Measurements from ENCODE around the gene RXFP4. TPM values are rescaled to one million over a fixed set of nuclear protein-coding genes. Genes with fewer than 3 reads are reported as not detected.

Gene RXFP4
- total RNA-seq, 1 donor from 2014 or later = not detected

DNA sequence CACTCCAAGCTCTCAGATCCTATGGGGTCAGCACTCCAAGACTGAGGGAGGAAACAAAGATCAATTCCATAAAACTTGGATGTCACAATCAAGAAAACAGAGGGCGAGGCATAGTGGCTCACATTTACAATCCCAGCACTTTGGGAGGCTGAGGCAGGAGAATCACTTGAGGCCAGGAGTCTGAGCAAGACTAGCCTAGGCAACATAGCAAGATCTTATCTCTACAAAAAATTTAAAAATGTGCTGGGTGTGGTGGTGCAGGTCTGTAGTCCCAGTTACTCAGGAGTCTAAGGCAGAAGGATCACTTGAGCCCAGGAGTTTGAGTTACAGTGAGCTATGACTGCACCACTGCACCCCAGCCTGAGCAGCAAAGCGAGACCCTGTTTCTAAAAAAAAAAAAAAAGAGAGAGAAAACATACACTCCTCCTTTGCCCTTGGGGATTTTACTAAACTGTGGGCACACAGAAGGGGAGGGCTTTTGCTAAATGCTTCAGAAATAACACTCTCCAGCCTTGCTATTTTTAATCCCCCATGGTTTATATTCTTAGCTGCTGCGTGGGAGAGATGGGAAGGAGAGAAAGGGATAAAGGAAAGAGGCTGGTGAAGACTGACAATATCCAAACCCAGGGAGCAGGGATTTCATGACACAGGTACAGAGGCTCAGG lies 18.8 kb downstream of the RXFP4 start:
- Mint-ChIP-seq H3K4me3 (no peak overlapping the region), H3K9me3 (no peaks in the 10 kb centered on the region), H3K27me3 (ENCODE audit: insufficient read depth, low read depth) (peaks cover 2% of the 10 kb centered on the region), H3K36me3 (peaks cover 22% of the 10 kb centered on the region), H3K27ac (no peak overlapping the region), H3K4me1 (no peaks in the 10 kb centered on the region)
- no peaks in the 10 kb centered on the region for H3K9me3 ChIP-seq (ENCODE audit: low read depth)
- no peak overlapping the region for H3K4me2 ChIP-seq
- no peaks in the 10 kb centered on the region for H3K27me3 ChIP-seq
- H3K27ac ChIP-seq = no peak overlapping the region
- H3F3A ChIP-seq (ENCODE audit: low read depth) = no peaks in the 10 kb centered on the region
- H3K4me1 ChIP-seq = no peaks in the 10 kb centered on the region
- no peak overlapping the region for H2AFZ ChIP-seq (replicated peaks)
- H3K36me3 ChIP-seq = peaks cover 1% of the 10 kb centered on the region
- TF ChIP-seq, protein P1, sequence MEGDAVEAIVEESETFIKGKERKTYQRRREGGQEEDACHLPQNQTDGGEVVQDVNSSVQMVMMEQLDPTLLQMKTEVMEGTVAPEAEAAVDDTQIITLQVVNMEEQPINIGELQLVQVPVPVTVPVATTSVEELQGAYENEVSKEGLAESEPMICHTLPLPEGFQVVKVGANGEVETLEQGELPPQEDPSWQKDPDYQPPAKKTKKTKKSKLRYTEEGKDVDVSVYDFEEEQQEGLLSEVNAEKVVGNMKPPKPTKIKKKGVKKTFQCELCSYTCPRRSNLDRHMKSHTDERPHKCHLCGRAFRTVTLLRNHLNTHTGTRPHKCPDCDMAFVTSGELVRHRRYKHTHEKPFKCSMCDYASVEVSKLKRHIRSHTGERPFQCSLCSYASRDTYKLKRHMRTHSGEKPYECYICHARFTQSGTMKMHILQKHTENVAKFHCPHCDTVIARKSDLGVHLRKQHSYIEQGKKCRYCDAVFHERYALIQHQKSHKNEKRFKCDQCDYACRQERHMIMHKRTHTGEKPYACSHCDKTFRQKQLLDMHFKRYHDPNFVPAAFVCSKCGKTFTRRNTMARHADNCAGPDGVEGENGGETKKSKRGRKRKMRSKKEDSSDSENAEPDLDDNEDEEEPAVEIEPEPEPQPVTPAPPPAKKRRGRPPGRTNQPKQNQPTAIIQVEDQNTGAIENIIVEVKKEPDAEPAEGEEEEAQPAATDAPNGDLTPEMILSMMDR (IDR thresholded peaks at IDR 0.05) = no peak
- TF ChIP-seq EZH2 (IDR thresholded peaks at IDR 0.05) (no peak), EZH2phosphoT487 (IDR thresholded peaks at IDR 0.05) (no peak)
- no peak overlapping the region for H3K9ac ChIP-seq
- no peak for DNase-seq (ENCODE audit: low spot score)
- H3K4me3 ChIP-seq = no peak overlapping the region
- peaks cover 4% of the 10 kb centered on the region for H3K79me2 ChIP-seq (ENCODE audit: low read depth)
- H4K20me1 ChIP-seq (ENCODE audit: low read depth) = peaks cover 13% of the 10 kb centered on the region

DNA sequence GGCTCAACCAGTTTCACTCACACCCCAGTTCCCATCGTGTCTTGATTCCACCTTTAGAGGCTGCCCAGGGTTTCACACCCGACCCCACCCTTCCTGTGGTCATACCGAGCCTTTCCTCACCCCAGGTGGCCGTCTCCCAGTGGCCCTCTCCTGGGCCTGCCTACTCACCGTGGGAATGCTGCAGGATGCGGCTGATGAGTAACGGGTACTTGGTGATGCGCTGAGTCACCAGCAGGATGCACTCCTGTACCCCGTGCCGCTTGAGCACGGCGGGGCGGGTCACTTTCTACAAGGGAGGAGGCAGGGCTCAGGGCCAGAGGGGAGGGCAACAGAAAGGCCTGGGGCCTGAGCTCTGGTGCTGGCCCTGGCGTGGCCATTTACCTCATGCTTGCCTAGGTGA lies 20.5 kb downstream of the RXFP4 start:
- no peak overlapping the region for H3K4me2 ChIP-seq
- H3K9ac ChIP-seq = no peak overlapping the region
- no peak overlapping the region for H3K4me3 Mint-ChIP-seq
- no peaks in the 10 kb centered on the region for H3K9me3 ChIP-seq (ENCODE audit: low read depth)
- H3K27me3 ChIP-seq = no peaks in the 10 kb centered on the region
- H2AFZ ChIP-seq (replicated peaks) = no peak overlapping the region
- peaks cover 29% of the 10 kb centered on the region for H3K36me3 Mint-ChIP-seq
- no peaks in the 10 kb centered on the region for H3K36me3 ChIP-seq
- H3K4me3 ChIP-seq = no peak overlapping the region
- TF ChIP-seq EZH2 (IDR thresholded peaks at IDR 0.05) = no peak
- TF ChIP-seq, protein P1 (IDR thresholded peaks at IDR 0.05) = no peak
- TF ChIP-seq EZH2phosphoT487 (IDR thresholded peaks at IDR 0.05) = no peak
- no peaks in the 10 kb centered on the region for H3F3A ChIP-seq (ENCODE audit: low read depth)
- H3K4me1 Mint-ChIP-seq = peaks cover 1% of the 10 kb centered on the region
- H3K79me2 ChIP-seq (ENCODE audit: low read depth) = peaks cover 13% of the 10 kb centered on the region
- no peak overlapping the region for H3K27ac ChIP-seq
- peaks cover 25% of the 10 kb centered on the region for H4K20me1 ChIP-seq (ENCODE audit: low read depth)
- no peaks in the 10 kb centered on the region for H3K9me3 Mint-ChIP-seq
- H3K27ac Mint-ChIP-seq = peak overlapping the region; percentile 21
- DNase-seq (ENCODE audit: low spot score) = no peak
- H3K4me1 ChIP-seq = no peaks in the 10 kb centered on the region
- peaks cover 2% of the 10 kb centered on the region for H3K27me3 Mint-ChIP-seq (ENCODE audit: insufficient read depth, low read depth)

DNA sequence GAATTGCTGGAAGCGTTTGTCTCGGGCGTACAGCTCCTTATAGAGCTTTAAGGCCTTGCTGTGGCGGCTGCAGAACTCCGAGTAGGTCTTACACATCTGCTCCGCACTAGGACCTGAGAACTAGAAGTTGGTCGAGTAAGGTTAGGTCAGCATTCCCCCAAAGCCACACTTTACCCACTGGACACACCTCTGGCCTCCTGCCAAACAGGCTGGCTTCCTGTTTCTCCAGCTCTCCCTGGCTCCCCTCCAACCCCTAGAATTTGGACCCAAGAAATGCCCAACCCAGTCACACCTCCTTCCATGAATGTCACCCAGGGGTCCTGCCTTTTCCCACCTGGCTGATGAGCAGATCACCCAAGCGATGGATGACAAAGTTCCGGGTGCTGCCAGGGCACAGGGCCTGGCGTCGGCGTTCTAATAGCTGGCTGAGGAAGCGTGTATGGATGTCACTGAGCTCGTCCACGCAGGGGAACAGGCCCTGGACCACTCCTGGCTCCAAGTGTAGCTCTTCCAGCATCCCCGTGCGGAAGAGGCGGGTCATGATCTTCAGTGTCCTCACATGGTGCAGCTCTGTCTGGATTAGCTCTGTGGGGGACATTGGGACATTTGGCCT lies 21.3 kb downstream of the RXFP4 start:
- no peak for DNase-seq (ENCODE audit: low spot score)
- no peaks in the 10 kb centered on the region for H3K36me3 ChIP-seq
- Mint-ChIP-seq H3K27ac (no peak overlapping the region), H3K36me3 (peaks cover 27% of the 10 kb centered on the region), H3K4me1 (peaks cover 7% of the 10 kb centered on the region), H3K27me3 (ENCODE audit: insufficient read depth, low read depth) (peaks cover 3% of the 10 kb centered on the region), H3K4me3 (no peak overlapping the region), H3K9me3 (no peaks in the 10 kb centered on the region)
- no peaks in the 10 kb centered on the region for H3F3A ChIP-seq (ENCODE audit: low read depth)
- TF ChIP-seq, protein P1 (IDR thresholded peaks at IDR 0.05) = no peak
- TF ChIP-seq EZH2phosphoT487 (IDR thresholded peaks at IDR 0.05) = no peak
- TF ChIP-seq EZH2 (IDR thresholded peaks at IDR 0.05) = no peak
- H3K79me2 ChIP-seq (ENCODE audit: low read depth) = peaks cover 21% of the 10 kb centered on the region
- H3K4me3 ChIP-seq = no peak overlapping the region
- H2AFZ ChIP-seq (replicated peaks) = no peak overlapping the region
- H3K27me3 ChIP-seq = no peaks in the 10 kb centered on the region
- H3K9ac ChIP-seq = no peak overlapping the region
- H3K9me3 ChIP-seq (ENCODE audit: low read depth) = no peaks in the 10 kb centered on the region
- peaks cover 33% of the 10 kb centered on the region for H4K20me1 ChIP-seq (ENCODE audit: low read depth)
- H3K4me1 ChIP-seq = peaks cover 5% of the 10 kb centered on the region
- no peak overlapping the region for H3K4me2 ChIP-seq
- H3K27ac ChIP-seq = no peak overlapping the region

Measured in neural progenitor cell (in vitro differentiated cells).